ENCODE measurements around the gene CCL16.

DNA sequence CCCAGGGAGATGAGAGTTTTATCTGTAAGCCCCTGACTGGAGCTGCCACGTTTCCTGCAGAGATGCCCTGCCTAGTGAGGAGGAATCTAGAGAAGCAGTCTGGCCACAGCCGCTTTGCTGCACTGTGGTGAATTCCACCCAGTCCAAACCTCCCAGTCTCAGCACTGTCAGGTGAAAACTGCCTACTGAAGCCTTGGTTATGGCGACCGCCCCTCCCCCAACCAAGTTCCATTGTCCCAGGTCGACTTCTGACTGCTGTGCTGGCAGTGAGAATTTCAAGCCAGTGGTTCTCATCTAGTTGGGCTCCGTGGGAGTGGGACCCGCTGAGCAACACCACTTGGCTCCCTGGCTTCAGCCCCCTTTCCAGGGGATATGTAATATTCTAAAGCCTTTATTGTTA, 27.6 kb downstream of the CCL16 start:
- no peak for TF ChIP-seq CTCF (IDR thresholded peaks at IDR 0.05)
- no peak for TF ChIP-seq EZH2 (IDR thresholded peaks at IDR 0.05; ENCODE audit: borderline replicate concordance, insufficient read depth, low read depth, low read length, poor library complexity, severe bottlenecking)
